ENCODE results near the gene CD99.

DNA sequence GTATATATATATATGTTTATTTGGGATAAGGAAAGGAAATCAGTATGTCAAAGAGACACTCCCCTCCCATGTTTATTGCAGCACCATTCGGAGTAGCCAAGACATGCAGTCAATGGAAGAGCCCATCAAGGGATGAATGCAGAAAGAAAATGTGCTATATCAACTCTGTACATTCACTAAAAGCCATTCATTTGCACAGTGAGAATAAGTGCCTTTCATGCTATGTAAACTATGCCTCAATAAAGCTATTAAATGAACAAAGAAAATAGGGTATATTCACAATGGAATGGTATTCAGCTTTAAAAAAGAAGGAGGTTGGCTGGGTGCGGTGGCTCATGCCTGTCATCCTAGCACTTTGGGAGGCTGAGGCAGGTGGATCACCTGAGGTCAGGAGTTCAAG lies 20.3 kb downstream of the CD99 start:
- TF ChIP-seq, protein P1, sequence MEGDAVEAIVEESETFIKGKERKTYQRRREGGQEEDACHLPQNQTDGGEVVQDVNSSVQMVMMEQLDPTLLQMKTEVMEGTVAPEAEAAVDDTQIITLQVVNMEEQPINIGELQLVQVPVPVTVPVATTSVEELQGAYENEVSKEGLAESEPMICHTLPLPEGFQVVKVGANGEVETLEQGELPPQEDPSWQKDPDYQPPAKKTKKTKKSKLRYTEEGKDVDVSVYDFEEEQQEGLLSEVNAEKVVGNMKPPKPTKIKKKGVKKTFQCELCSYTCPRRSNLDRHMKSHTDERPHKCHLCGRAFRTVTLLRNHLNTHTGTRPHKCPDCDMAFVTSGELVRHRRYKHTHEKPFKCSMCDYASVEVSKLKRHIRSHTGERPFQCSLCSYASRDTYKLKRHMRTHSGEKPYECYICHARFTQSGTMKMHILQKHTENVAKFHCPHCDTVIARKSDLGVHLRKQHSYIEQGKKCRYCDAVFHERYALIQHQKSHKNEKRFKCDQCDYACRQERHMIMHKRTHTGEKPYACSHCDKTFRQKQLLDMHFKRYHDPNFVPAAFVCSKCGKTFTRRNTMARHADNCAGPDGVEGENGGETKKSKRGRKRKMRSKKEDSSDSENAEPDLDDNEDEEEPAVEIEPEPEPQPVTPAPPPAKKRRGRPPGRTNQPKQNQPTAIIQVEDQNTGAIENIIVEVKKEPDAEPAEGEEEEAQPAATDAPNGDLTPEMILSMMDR (IDR thresholded peaks at IDR 0.05; ENCODE audit: low read depth, low read length), result no peak
- TF ChIP-seq EZH2phosphoT487 (IDR thresholded peaks at IDR 0.05; ENCODE audit: low read depth), result no peak

Measured in OCI-LY3 (cell line).